HG03520 (cell line): ENCODE data around the gene VAV2.

Source experiments
- ATAC-seq: cut with Tn5 transposase; IDR thresholded peaks from one replicate; pipeline ENCODE4 v1.9.1; 2021; ENCODE audit warnings: mild to moderate bottlenecking, moderate library complexity; ENCODE audit not compliant: unreplicated experiment

The VAV2 gene

GRCh38 chr9:133717113-133718031 is 274.8 kb downstream of the VAV2 start:
- ATAC-seq = no peak

- no peak for ATAC-seq
These were observed 275.5 kb downstream of the VAV2 start for GRCh38 chr9:133716564-133717112.

- no peak for ATAC-seq
These were observed 276.1 kb downstream of the VAV2 start for GRCh38 chr9:133715866-133716563.

GRCh38 chr9:133715295-133715865 is 276.7 kb downstream of the VAV2 start:
- no peak for ATAC-seq

GRCh38 chr9:133714606-133715294 is 277.4 kb downstream of the VAV2 start:
- no peak for ATAC-seq

- ATAC-seq = no peak
These were observed 278.1 kb downstream of the VAV2 start for GRCh38 chr9:133713960-133714495.

- no peak for ATAC-seq
These were observed 278.8 kb downstream of the VAV2 start for GRCh38 chr9:133713150-133713959.

GRCh38 chr9:133712221-133713100 is 279.7 kb downstream of the VAV2 start:
- ATAC-seq = no peak
